Measurements from ENCODE around the gene ELOVL1. TPM values are rescaled to one million over a fixed set of nuclear protein-coding genes. Genes with fewer than 3 reads are reported as not detected.

Gene ELOVL1
- total and polyA plus RNA-seq, 2 experiments from 2014 or later = 16.7 to 23.3 TPM

DNA sequence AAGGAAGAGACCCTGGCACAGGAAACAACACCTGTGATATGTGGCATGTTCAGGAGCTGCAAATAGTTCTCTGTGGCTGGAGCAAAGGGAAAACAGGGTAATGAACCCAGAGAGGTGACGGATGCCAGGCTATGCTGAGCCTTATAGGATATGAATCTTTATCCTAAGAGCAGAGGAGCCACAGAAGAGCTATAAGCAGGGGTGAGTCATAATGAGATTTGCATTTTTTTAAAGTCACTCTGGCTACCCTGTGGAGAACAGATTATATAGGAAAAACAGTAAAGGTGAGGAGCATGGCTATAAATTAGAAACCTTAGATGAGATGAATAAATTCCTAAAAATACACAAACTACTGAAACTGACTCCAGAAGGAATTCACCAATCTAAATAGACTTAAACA is 43.0 kb downstream of the ELOVL1 start (continued):
- no peak for TF ChIP-seq STAT1 (IDR thresholded peaks at IDR 0.05; ENCODE audit: unreplicated experiment)
- TF ChIP-seq, protein P1, sequence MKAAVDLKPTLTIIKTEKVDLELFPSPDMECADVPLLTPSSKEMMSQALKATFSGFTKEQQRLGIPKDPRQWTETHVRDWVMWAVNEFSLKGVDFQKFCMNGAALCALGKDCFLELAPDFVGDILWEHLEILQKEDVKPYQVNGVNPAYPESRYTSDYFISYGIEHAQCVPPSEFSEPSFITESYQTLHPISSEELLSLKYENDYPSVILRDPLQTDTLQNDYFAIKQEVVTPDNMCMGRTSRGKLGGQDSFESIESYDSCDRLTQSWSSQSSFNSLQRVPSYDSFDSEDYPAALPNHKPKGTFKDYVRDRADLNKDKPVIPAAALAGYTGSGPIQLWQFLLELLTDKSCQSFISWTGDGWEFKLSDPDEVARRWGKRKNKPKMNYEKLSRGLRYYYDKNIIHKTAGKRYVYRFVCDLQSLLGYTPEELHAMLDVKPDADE (IDR thresholded peaks at IDR 0.05) = no peak
- TF ChIP-seq CREB1 (CRISPR knock-in tag; IDR thresholded peaks at IDR 0.05; ENCODE audit: low read depth) = no peak
- no peak for TF ChIP-seq ZNF331 (CRISPR knock-in tag; IDR thresholded peaks at IDR 0.05; ENCODE audit: low read depth)
- TF ChIP-seq ZNF114 (CRISPR knock-in tag; IDR thresholded peaks at IDR 0.05) = no peak
- TF ChIP-seq, protein P2, sequence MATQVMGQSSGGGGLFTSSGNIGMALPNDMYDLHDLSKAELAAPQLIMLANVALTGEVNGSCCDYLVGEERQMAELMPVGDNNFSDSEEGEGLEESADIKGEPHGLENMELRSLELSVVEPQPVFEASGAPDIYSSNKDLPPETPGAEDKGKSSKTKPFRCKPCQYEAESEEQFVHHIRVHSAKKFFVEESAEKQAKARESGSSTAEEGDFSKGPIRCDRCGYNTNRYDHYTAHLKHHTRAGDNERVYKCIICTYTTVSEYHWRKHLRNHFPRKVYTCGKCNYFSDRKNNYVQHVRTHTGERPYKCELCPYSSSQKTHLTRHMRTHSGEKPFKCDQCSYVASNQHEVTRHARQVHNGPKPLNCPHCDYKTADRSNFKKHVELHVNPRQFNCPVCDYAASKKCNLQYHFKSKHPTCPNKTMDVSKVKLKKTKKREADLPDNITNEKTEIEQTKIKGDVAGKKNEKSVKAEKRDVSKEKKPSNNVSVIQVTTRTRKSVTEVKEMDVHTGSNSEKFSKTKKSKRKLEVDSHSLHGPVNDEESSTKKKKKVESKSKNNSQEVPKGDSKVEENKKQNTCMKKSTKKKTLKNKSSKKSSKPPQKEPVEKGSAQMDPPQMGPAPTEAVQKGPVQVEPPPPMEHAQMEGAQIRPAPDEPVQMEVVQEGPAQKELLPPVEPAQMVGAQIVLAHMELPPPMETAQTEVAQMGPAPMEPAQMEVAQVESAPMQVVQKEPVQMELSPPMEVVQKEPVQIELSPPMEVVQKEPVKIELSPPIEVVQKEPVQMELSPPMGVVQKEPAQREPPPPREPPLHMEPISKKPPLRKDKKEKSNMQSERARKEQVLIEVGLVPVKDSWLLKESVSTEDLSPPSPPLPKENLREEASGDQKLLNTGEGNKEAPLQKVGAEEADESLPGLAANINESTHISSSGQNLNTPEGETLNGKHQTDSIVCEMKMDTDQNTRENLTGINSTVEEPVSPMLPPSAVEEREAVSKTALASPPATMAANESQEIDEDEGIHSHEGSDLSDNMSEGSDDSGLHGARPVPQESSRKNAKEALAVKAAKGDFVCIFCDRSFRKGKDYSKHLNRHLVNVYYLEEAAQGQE (IDR thresholded peaks at IDR 0.05; ENCODE audit: unreplicated experiment) = no peak
- no peak for TF ChIP-seq NANOG (IDR thresholded peaks at IDR 0.05; ENCODE audit: borderline replicate concordance)

DNA sequence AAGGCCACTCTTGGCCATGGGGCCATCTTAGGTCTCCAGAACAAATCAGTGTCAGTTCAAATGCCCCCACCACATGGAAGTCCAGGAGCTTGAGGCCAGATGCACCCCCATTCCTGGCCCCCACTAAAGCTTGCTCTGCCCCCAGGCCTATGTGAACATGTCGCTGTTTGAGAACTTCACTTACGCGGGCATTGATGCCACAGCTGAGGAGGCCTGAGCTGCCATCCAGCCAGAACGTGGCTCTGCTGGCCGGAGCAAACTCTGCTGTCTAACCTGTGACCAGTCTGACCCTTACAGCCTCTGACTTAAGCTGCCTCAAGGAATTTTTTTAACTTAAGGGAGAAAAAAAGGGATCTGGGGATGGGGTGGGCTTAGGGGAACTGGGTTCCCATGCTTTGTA is 45.3 kb downstream of the ELOVL1 start:
- Histone ChIP-seq H2AFZ (no peak overlapping the region), H3K27ac (ENCODE audit: low read depth) (no peak overlapping the region), H3K9me2 (ENCODE audit: insufficient read depth) (no peaks in the 10 kb centered on the region), H3K4me2 (no peak overlapping the region), H3F3A (replicated peaks; ENCODE audit: low read depth) (no peaks in the 10 kb centered on the region), H3K36me3 (ENCODE audit: insufficient read depth) (0 out of 2 replicates have a peak, but pooled peaks cover 3% of the 10 kb centered on the region), H3K27me3 (ENCODE audit: insufficient read depth) (no peaks in the 10 kb centered on the region), H3K4me3 (no peak overlapping the region), H4K20me1 (replicated peaks; ENCODE audit: insufficient read depth) (no peaks in the 10 kb centered on the region), H3K79me2 (replicated peaks; ENCODE audit: insufficient read depth) (no peaks in the 10 kb centered on the region), H3K4me1 (ENCODE audit: insufficient read depth) (no peaks in the 10 kb centered on the region)
- peaks cover 15% of the 10 kb centered on the region for H3K9me3 Mint-ChIP-seq
- H3K36me3 Mint-ChIP-seq (ENCODE audit: low read depth) = no peaks in the 10 kb centered on the region
- DNase-seq (ENCODE audit: low spot score) = no peak
- H3K27me3 Mint-ChIP-seq (ENCODE audit: insufficient read depth, low read depth, poor library complexity) = peaks cover 17% of the 10 kb centered on the region
- ATAC-seq = no peak
- H3K27ac Mint-ChIP-seq = no peak overlapping the region
- no peak overlapping the region for H3K4me3 Mint-ChIP-seq
- H3K4me1 Mint-ChIP-seq = peaks cover 11% of the 10 kb centered on the region; the same call in 2 of the 3 replicates
- TF ChIP-seq JUNB (IDR thresholded peaks at IDR 0.05; ENCODE audit: unreplicated experiment) (no peak), NANOG (IDR thresholded peaks at IDR 0.05; ENCODE audit: borderline replicate concordance) (no peak), POLR2AphosphoS5 (IDR thresholded peaks at IDR 0.05; ENCODE audit: low read depth) (no peak), ZNF114 (CRISPR knock-in tag; IDR thresholded peaks at IDR 0.05) (no peak), EZH2 (IDR thresholded peaks at IDR 0.05; ENCODE audit: low read depth, unreplicated experiment) (no peak), ZNF331 (CRISPR knock-in tag; IDR thresholded peaks at IDR 0.05; ENCODE audit: low read depth) (no peak), CREB1 (CRISPR knock-in tag; IDR thresholded peaks at IDR 0.05; ENCODE audit: low read depth) (no peak), STAT1 (IDR thresholded peaks at IDR 0.05; ENCODE audit: unreplicated experiment) (no peak), EZH2phosphoT487 (IDR thresholded peaks at IDR 0.05; ENCODE audit: unreplicated experiment) (no peak)
- TF ChIP-seq, protein P3, sequence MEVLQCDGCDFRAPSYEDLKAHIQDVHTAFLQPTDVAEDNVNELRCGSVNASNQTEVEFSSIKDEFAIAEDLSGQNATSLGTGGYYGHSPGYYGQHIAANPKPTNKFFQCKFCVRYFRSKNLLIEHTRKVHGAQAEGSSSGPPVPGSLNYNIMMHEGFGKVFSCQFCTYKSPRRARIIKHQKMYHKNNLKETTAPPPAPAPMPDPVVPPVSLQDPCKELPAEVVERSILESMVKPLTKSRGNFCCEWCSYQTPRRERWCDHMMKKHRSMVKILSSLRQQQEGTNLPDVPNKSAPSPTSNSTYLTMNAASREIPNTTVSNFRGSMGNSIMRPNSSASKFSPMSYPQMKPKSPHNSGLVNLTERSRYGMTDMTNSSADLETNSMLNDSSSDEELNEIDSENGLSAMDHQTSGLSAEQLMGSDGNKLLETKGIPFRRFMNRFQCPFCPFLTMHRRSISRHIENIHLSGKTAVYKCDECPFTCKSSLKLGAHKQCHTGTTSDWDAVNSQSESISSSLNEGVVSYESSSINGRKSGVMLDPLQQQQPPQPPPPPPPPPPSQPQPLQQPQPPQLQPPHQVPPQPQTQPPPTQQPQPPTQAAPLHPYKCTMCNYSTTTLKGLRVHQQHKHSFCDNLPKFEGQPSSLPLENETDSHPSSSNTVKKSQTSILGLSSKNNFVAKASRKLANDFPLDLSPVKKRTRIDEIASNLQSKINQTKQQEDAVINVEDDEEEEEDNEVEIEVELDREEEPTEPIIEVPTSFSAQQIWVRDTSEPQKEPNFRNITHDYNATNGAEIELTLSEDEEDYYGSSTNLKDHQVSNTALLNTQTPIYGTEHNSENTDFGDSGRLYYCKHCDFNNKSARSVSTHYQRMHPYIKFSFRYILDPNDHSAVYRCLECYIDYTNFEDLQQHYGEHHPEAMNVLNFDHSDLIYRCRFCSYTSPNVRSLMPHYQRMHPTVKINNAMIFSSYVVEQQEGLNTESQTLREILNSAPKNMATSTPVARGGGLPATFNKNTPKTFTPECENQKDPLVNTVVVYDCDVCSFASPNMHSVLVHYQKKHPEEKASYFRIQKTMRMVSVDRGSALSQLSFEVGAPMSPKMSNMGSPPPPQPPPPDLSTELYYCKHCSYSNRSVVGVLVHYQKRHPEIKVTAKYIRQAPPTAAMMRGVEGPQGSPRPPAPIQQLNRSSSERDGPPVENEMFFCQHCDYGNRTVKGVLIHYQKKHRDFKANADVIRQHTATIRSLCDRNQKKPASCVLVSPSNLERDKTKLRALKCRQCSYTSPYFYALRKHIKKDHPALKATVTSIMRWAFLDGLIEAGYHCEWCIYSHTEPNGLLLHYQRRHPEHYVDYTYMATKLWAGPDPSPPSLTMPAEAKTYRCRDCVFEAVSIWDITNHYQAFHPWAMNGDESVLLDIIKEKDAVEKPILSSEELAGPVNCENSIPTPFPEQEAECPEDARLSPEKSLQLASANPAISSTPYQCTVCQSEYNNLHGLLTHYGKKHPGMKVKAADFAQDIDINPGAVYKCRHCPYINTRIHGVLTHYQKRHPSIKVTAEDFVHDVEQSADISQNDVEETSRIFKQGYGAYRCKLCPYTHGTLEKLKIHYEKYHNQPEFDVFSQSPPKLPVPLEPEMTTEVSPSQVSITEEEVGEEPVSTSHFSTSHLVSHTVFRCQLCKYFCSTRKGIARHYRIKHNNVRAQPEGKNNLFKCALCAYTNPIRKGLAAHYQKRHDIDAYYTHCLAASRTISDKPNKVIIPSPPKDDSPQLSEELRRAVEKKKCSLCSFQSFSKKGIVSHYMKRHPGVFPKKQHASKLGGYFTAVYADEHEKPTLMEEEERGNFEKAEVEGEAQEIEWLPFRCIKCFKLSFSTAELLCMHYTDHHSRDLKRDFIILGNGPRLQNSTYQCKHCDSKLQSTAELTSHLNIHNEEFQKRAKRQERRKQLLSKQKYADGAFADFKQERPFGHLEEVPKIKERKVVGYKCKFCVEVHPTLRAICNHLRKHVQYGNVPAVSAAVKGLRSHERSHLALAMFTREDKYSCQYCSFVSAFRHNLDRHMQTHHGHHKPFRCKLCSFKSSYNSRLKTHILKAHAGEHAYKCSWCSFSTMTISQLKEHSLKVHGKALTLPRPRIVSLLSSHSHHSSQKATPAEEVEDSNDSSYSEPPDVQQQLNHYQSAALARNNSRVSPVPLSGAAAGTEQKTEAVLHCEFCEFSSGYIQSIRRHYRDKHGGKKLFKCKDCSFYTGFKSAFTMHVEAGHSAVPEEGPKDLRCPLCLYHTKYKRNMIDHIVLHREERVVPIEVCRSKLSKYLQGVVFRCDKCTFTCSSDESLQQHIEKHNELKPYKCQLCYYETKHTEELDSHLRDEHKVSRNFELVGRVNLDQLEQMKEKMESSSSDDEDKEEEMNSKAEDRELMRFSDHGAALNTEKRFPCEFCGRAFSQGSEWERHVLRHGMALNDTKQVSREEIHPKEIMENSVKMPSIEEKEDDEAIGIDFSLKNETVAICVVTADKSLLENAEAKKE (CRISPR knock-in tag; IDR thresholded peaks at IDR 0.05) = no peak
- TF ChIP-seq, protein P4, sequence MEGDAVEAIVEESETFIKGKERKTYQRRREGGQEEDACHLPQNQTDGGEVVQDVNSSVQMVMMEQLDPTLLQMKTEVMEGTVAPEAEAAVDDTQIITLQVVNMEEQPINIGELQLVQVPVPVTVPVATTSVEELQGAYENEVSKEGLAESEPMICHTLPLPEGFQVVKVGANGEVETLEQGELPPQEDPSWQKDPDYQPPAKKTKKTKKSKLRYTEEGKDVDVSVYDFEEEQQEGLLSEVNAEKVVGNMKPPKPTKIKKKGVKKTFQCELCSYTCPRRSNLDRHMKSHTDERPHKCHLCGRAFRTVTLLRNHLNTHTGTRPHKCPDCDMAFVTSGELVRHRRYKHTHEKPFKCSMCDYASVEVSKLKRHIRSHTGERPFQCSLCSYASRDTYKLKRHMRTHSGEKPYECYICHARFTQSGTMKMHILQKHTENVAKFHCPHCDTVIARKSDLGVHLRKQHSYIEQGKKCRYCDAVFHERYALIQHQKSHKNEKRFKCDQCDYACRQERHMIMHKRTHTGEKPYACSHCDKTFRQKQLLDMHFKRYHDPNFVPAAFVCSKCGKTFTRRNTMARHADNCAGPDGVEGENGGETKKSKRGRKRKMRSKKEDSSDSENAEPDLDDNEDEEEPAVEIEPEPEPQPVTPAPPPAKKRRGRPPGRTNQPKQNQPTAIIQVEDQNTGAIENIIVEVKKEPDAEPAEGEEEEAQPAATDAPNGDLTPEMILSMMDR (conservative IDR thresholded peaks at IDR 0.05; ENCODE audit: low read depth in 2 of 2) = no peak

All from GM23338 (cell line).